ENCODE data around the gene C16orf92. TPM values are rescaled to one million over a fixed set of nuclear protein-coding genes. Genes with fewer than 3 reads are reported as not detected.

The C16orf92 gene
- not detected for polyA plus RNA-seq (2013, experiment 1 of 2)
- polyA plus RNA-seq (2013, experiment 2 of 2) = not detected

- H3K56ac ChIP-seq (ENCODE audit: low read length) = no peak within 1 kb of the TSS
- H3K23ac ChIP-seq (ENCODE audit: low read length) = no peak within 1 kb of the TSS
- no peak within 1 kb of the TSS for H3K9ac ChIP-seq (ENCODE audit: low read length)
- no peaks in the 10 kb centered on the region for H3K79me2 ChIP-seq (ENCODE audit: control insufficient read depth, insufficient read depth, low read length)
- H2BK5ac ChIP-seq (ENCODE audit: low read length) = no peak within 1 kb of the TSS
- H3K79me1 ChIP-seq (ENCODE audit: low read length) = no peaks in the 10 kb centered on the region
- no peak within 1 kb of the TSS for H2BK15ac ChIP-seq (replicated peaks; ENCODE audit: low read depth)
- no peak within 1 kb of the TSS for H3K27ac ChIP-seq (ENCODE audit: low read depth, low read length)
- no CpG with 5 or more reads among the region's 6 CpGs for WGBS (ENCODE audit: extremely low coverage, insufficient coverage, low lambda C conversion rate)
- H3K18ac ChIP-seq (ENCODE audit: low read length) = no peak within 1 kb of the TSS
- H3K4me1 ChIP-seq (ENCODE audit: control insufficient read depth, low read depth, low read length) = no peaks in the 10 kb centered on the region
- no peaks in the 10 kb centered on the region for H3K27me3 ChIP-seq (ENCODE audit: insufficient read depth, low read length, poor library complexity)
- H4K8ac ChIP-seq (ENCODE audit: low read depth, low read length) = no peak within 1 kb of the TSS
- H2AK5ac ChIP-seq (ENCODE audit: low read length) = no peak within 1 kb of the TSS
- no peak within 1 kb of the TSS for H4K5ac ChIP-seq (ENCODE audit: low read length)
- no peak within 1 kb of the TSS for H3K4me2 ChIP-seq (ENCODE audit: low read length)
- DNase-seq = no peak
- no peak within 1 kb of the TSS for H2BK120ac ChIP-seq (ENCODE audit: low read depth, low read length)
- no peak within 1 kb of the TSS for H3K4me3 ChIP-seq (ENCODE audit: low read length)
- H3K36me3 ChIP-seq (ENCODE audit: control insufficient read depth, insufficient read depth, low read length) = no peaks in the 10 kb centered on the region
- no peak within 1 kb of the TSS for H3K4ac ChIP-seq (ENCODE audit: low read depth, low read length)
These were observed at the start of gene C16orf92 for GRCh38 chr16:30022887-30023286. Gene C16orf92, plus strand, starts transcription at chr16:30023198. Its CDS starts 143 bp downstream, at chr16:30023341.

GRCh38 chr16:29973384-29974246, 49.4 kb upstream of the C16orf92 start, which contains the start of gene TAOK2:
Gene TAOK2, plus strand, starts transcription at chr16:29973868. Its CDS starts 3,905 bp downstream, at chr16:29977773.
- no peak within 1 kb of the TSS for H2AK5ac ChIP-seq (ENCODE audit: low read length)
- H3K27me3 ChIP-seq (ENCODE audit: insufficient read depth, low read length, poor library complexity) = no peaks in the 10 kb centered on the region
- H2BK5ac ChIP-seq (ENCODE audit: low read length) = no peak within 1 kb of the TSS
- peak within 1 kb of the TSS; percentile 21 for H3K4me2 ChIP-seq (ENCODE audit: low read length)
- WGBS (ENCODE audit: extremely low coverage, insufficient coverage, low lambda C conversion rate) = no CpG with 5 or more reads among the region's 75 CpGs
- H3K79me1 ChIP-seq (ENCODE audit: low read length) = peaks cover 26% of the 10 kb centered on the region
- peak within 1 kb of the TSS; percentile 88 for H3K4me3 ChIP-seq (ENCODE audit: low read length)
- peak within 1 kb of the TSS; percentile 56 for H3K23ac ChIP-seq (ENCODE audit: low read length)
- H3K9ac ChIP-seq (ENCODE audit: low read length) = peak within 1 kb of the TSS; percentile 90
- H4K8ac ChIP-seq (ENCODE audit: low read depth, low read length) = no peak within 1 kb of the TSS
- H3K56ac ChIP-seq (ENCODE audit: low read length) = peak within 1 kb of the TSS; percentile 97
- no peak within 1 kb of the TSS for H4K5ac ChIP-seq (ENCODE audit: low read length)
- H2BK120ac ChIP-seq (ENCODE audit: low read depth, low read length) = no peak within 1 kb of the TSS
- H3K18ac ChIP-seq (ENCODE audit: low read length) = peak within 1 kb of the TSS; percentile 35
- DNase-seq = peak; percentile 100
- peak within 1 kb of the TSS; percentile 62 for H3K4ac ChIP-seq (ENCODE audit: low read depth, low read length)
- H3K4me1 ChIP-seq (ENCODE audit: control insufficient read depth, low read depth, low read length) = peaks cover 12% of the 10 kb centered on the region
- H3K36me3 ChIP-seq (ENCODE audit: control insufficient read depth, insufficient read depth, low read length) = no peaks in the 10 kb centered on the region
- H2BK15ac ChIP-seq (replicated peaks; ENCODE audit: low read depth) = no peak within 1 kb of the TSS
- H3K79me2 ChIP-seq (ENCODE audit: control insufficient read depth, insufficient read depth, low read length) = peaks cover 28% of the 10 kb centered on the region
- peak within 1 kb of the TSS; percentile 78 for H3K27ac ChIP-seq (ENCODE audit: low read depth, low read length)

GRCh38 chr16:29974291-29975133, 48.5 kb upstream of the C16orf92 start:
- Histone ChIP-seq H3K4ac (ENCODE audit: low read depth, low read length) (peak overlapping the region; percentile 62), H3K4me1 (ENCODE audit: control insufficient read depth, low read depth, low read length) (peaks cover 12% of the 10 kb centered on the region), H3K18ac (ENCODE audit: low read length) (peak overlapping the region; percentile 35), H3K27ac (ENCODE audit: low read depth, low read length) (peak overlapping the region; percentile 78), H2AK5ac (ENCODE audit: low read length) (no peak overlapping the region), H3K79me1 (ENCODE audit: low read length) (peaks cover 27% of the 10 kb centered on the region), H2BK5ac (ENCODE audit: low read length) (no peak overlapping the region), H3K23ac (ENCODE audit: low read length) (no peak overlapping the region), H3K4me2 (ENCODE audit: low read length) (peak overlapping the region; percentile 21), H4K5ac (ENCODE audit: low read length) (no peak overlapping the region), H2BK15ac (replicated peaks; ENCODE audit: low read depth) (no peak overlapping the region), H3K56ac (ENCODE audit: low read length) (peak overlapping the region; percentile 97), H3K4me3 (ENCODE audit: low read length) (peak overlapping the region; percentile 88), H2BK120ac (ENCODE audit: low read depth, low read length) (no peak overlapping the region), H3K79me2 (ENCODE audit: control insufficient read depth, insufficient read depth, low read length) (peaks cover 28% of the 10 kb centered on the region), H3K27me3 (ENCODE audit: insufficient read depth, low read length, poor library complexity) (no peaks in the 10 kb centered on the region), H4K8ac (ENCODE audit: low read depth, low read length) (no peak overlapping the region), H3K36me3 (ENCODE audit: control insufficient read depth, insufficient read depth, low read length) (peaks cover 2% of the 10 kb centered on the region), H3K9ac (ENCODE audit: low read length) (peak overlapping the region; percentile 90)
- WGBS (ENCODE audit: extremely low coverage, insufficient coverage, low lambda C conversion rate) = no CpG with 5 or more reads among the region's 31 CpGs
- DNase-seq = no peak

GRCh38 chr16:29975134-29975538, 47.9 kb upstream of the C16orf92 start:
- H3K9ac ChIP-seq (ENCODE audit: low read length) = peak overlapping the region; percentile 90
- peaks cover 27% of the 10 kb centered on the region for H3K79me1 ChIP-seq (ENCODE audit: low read length)
- no peak overlapping the region for H3K23ac ChIP-seq (ENCODE audit: low read length)
- no peak overlapping the region for H3K27ac ChIP-seq (ENCODE audit: low read depth, low read length)
- peak overlapping the region; percentile 88 for H3K4me3 ChIP-seq (ENCODE audit: low read length)
- no peak overlapping the region for H4K8ac ChIP-seq (ENCODE audit: low read depth, low read length)
- peak overlapping the region; percentile 97 for H3K56ac ChIP-seq (ENCODE audit: low read length)
- no peak overlapping the region for H4K5ac ChIP-seq (ENCODE audit: low read length)
- WGBS (ENCODE audit: extremely low coverage, insufficient coverage, low lambda C conversion rate) = no CpG with 5 or more reads among the region's 5 CpGs
- H2BK120ac ChIP-seq (ENCODE audit: low read depth, low read length) = no peak overlapping the region
- peaks cover 28% of the 10 kb centered on the region for H3K79me2 ChIP-seq (ENCODE audit: control insufficient read depth, insufficient read depth, low read length)
- no peak overlapping the region for H2BK15ac ChIP-seq (replicated peaks; ENCODE audit: low read depth)
- H3K36me3 ChIP-seq (ENCODE audit: control insufficient read depth, insufficient read depth, low read length) = peaks cover 4% of the 10 kb centered on the region
- no peak overlapping the region for H3K4ac ChIP-seq (ENCODE audit: low read depth, low read length)
- H3K4me2 ChIP-seq (ENCODE audit: low read length) = peak overlapping the region; percentile 21
- peaks cover 12% of the 10 kb centered on the region for H3K4me1 ChIP-seq (ENCODE audit: control insufficient read depth, low read depth, low read length)
- H3K27me3 ChIP-seq (ENCODE audit: insufficient read depth, low read length, poor library complexity) = no peaks in the 10 kb centered on the region
- H2BK5ac ChIP-seq (ENCODE audit: low read length) = no peak overlapping the region
- no peak overlapping the region for H3K18ac ChIP-seq (ENCODE audit: low read length)
- no peak for DNase-seq
- H2AK5ac ChIP-seq (ENCODE audit: low read length) = no peak overlapping the region

GRCh38 chr16:29975811-29976511, 47.0 kb upstream of the C16orf92 start:
- peaks cover 28% of the 10 kb centered on the region for H3K79me2 ChIP-seq (ENCODE audit: control insufficient read depth, insufficient read depth, low read length)
- H3K27me3 ChIP-seq (ENCODE audit: insufficient read depth, low read length, poor library complexity) = no peaks in the 10 kb centered on the region
- no peak overlapping the region for H3K23ac ChIP-seq (ENCODE audit: low read length)
- no peak for DNase-seq
- no peak overlapping the region for H3K18ac ChIP-seq (ENCODE audit: low read length)
- no peak overlapping the region for H3K4me3 ChIP-seq (ENCODE audit: low read length)
- H3K9ac ChIP-seq (ENCODE audit: low read length) = peak overlapping the region; percentile 57
- no CpG with 5 or more reads among the region's 6 CpGs for WGBS (ENCODE audit: extremely low coverage, insufficient coverage, low lambda C conversion rate)
- H2BK15ac ChIP-seq (replicated peaks; ENCODE audit: low read depth) = no peak overlapping the region
- H3K79me1 ChIP-seq (ENCODE audit: low read length) = peaks cover 27% of the 10 kb centered on the region
- H3K56ac ChIP-seq (ENCODE audit: low read length) = peak overlapping the region; percentile 51
- no peak overlapping the region for H4K5ac ChIP-seq (ENCODE audit: low read length)
- peak overlapping the region; percentile 36 for H3K4me2 ChIP-seq (ENCODE audit: low read length)
- peaks cover 4% of the 10 kb centered on the region for H3K36me3 ChIP-seq (ENCODE audit: control insufficient read depth, insufficient read depth, low read length)
- no peak overlapping the region for H2BK5ac ChIP-seq (ENCODE audit: low read length)
- no peak overlapping the region for H2BK120ac ChIP-seq (ENCODE audit: low read depth, low read length)
- no peak overlapping the region for H2AK5ac ChIP-seq (ENCODE audit: low read length)
- H3K27ac ChIP-seq (ENCODE audit: low read depth, low read length) = no peak overlapping the region
- peaks cover 12% of the 10 kb centered on the region for H3K4me1 ChIP-seq (ENCODE audit: control insufficient read depth, low read depth, low read length)
- no peak overlapping the region for H4K8ac ChIP-seq (ENCODE audit: low read depth, low read length)
- no peak overlapping the region for H3K4ac ChIP-seq (ENCODE audit: low read depth, low read length)
